ENCODE data around the gene CRYBG1.

Gene CRYBG1

DNA sequence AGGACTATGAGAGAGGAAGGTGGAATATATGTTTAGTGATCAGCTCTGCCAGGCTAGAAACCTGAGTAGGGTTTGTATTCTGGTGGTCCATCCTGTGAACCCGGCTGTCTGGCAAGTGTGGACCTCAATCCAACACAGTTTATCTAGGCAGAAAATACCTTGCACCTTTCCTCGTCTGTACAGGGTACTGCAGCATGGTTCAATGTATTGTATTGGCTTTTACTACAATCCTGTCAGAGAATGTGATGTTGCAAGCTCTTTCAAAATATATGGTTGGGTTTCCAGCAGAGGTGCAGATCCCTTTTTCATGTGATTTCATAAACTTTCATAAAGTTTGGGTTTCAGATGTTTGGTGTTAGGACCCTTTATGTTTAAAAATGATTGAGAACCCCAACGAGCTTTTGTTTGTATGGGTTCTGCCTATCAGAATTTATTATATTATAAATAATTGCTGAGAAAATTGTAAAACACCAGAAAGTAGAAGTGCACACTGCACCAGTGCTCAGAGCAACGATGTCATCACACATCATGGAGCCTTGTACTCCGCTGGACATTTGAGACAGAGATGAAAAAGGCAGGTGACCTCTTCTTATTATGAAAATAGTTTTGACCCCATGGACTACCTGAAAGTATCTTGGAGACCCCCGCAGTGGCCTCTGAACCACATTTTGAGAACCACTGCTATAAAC is 162.2 kb downstream of the CRYBG1 start:
- peak; percentile 51; the same call in 1 of the 2 replicates for TF ChIP-seq SPI1 (IDR thresholded peaks at IDR 0.05; ENCODE audit: borderline replicate concordance, low read depth)
- TF ChIP-seq, protein P1, sequence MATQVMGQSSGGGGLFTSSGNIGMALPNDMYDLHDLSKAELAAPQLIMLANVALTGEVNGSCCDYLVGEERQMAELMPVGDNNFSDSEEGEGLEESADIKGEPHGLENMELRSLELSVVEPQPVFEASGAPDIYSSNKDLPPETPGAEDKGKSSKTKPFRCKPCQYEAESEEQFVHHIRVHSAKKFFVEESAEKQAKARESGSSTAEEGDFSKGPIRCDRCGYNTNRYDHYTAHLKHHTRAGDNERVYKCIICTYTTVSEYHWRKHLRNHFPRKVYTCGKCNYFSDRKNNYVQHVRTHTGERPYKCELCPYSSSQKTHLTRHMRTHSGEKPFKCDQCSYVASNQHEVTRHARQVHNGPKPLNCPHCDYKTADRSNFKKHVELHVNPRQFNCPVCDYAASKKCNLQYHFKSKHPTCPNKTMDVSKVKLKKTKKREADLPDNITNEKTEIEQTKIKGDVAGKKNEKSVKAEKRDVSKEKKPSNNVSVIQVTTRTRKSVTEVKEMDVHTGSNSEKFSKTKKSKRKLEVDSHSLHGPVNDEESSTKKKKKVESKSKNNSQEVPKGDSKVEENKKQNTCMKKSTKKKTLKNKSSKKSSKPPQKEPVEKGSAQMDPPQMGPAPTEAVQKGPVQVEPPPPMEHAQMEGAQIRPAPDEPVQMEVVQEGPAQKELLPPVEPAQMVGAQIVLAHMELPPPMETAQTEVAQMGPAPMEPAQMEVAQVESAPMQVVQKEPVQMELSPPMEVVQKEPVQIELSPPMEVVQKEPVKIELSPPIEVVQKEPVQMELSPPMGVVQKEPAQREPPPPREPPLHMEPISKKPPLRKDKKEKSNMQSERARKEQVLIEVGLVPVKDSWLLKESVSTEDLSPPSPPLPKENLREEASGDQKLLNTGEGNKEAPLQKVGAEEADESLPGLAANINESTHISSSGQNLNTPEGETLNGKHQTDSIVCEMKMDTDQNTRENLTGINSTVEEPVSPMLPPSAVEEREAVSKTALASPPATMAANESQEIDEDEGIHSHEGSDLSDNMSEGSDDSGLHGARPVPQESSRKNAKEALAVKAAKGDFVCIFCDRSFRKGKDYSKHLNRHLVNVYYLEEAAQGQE (IDR thresholded peaks at IDR 0.05; ENCODE audit: insufficient replicate concordance, low read depth): no peak
- TF ChIP-seq POLR2AphosphoS5 (IDR thresholded peaks at IDR 0.05; ENCODE audit: low read depth): no peak
- TF ChIP-seq GABPA (IDR thresholded peaks at IDR 0.05; ENCODE audit: low read depth): no peak
- TF ChIP-seq, protein P2, sequence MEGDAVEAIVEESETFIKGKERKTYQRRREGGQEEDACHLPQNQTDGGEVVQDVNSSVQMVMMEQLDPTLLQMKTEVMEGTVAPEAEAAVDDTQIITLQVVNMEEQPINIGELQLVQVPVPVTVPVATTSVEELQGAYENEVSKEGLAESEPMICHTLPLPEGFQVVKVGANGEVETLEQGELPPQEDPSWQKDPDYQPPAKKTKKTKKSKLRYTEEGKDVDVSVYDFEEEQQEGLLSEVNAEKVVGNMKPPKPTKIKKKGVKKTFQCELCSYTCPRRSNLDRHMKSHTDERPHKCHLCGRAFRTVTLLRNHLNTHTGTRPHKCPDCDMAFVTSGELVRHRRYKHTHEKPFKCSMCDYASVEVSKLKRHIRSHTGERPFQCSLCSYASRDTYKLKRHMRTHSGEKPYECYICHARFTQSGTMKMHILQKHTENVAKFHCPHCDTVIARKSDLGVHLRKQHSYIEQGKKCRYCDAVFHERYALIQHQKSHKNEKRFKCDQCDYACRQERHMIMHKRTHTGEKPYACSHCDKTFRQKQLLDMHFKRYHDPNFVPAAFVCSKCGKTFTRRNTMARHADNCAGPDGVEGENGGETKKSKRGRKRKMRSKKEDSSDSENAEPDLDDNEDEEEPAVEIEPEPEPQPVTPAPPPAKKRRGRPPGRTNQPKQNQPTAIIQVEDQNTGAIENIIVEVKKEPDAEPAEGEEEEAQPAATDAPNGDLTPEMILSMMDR (IDR thresholded peaks at IDR 0.05; ENCODE audit: insufficient read depth, low read length): no peak
- Histone ChIP-seq H3K4me3 (replicated peaks; ENCODE audit: insufficient read depth, low read length) (peak overlapping the region; percentile 45), H3K27me3 (ENCODE audit: insufficient read depth, poor library complexity, severe bottlenecking) (no peaks in the 10 kb centered on the region), H3K27ac (replicated peaks) (peak overlapping the region; percentile 33)
- peak; percentile 63 to 72 for DNase-seq (ENCODE audit: low read depth in 1 of 2, low spot score in 1 of 2)

- Histone ChIP-seq H3K4me3 (replicated peaks; ENCODE audit: insufficient read depth, low read length) (no peak overlapping the region), H3K27me3 (ENCODE audit: insufficient read depth, poor library complexity, severe bottlenecking) (no peaks in the 10 kb centered on the region), H3K27ac (replicated peaks) (peak overlapping the region; percentile 9)
- TF ChIP-seq GABPA (IDR thresholded peaks at IDR 0.05; ENCODE audit: low read depth): no peak
- TF ChIP-seq, protein P1 (IDR thresholded peaks at IDR 0.05; ENCODE audit: insufficient replicate concordance, low read depth): no peak
- no peak for TF ChIP-seq SPI1 (IDR thresholded peaks at IDR 0.05; ENCODE audit: borderline replicate concordance, low read depth)
- TF ChIP-seq POLR2AphosphoS5 (IDR thresholded peaks at IDR 0.05; ENCODE audit: low read depth): no peak
- TF ChIP-seq, protein P2 (IDR thresholded peaks at IDR 0.05; ENCODE audit: insufficient read depth, low read length): no peak
- no peak for DNase-seq (ENCODE audit: low read depth in 1 of 2, low spot score in 1 of 2)
Observed at GRCh38 chr6:106525107-106525881, 164.8 kb downstream of the CRYBG1 start.

DNA sequence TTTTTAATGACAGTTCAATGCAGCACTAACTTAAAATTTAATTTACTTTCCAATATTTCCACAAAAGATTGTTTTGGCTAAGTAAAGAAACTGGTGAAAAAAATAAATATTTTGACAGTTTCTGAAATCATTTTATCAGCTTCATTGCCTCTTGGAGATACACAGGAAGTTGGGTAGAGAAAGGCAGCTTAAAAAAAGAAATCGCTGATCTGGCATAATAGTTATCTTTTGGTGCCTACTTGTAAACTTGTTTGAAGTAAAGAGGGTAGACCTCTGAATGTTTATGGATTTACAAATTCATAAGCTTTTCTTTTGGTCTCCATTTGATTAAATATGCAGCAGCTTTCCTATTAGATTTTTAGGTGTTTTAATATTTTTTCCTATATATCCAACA is 165.4 kb downstream of the CRYBG1 start:
- DNase-seq (ENCODE audit: low read depth in 1 of 2, low spot score in 1 of 2): no peak
- Histone ChIP-seq H3K4me3 (replicated peaks; ENCODE audit: insufficient read depth, low read length) (no peak overlapping the region), H3K27me3 (ENCODE audit: insufficient read depth, poor library complexity, severe bottlenecking) (no peaks in the 10 kb centered on the region), H3K27ac (replicated peaks) (no peak overlapping the region)
- TF ChIP-seq, protein P2 (IDR thresholded peaks at IDR 0.05; ENCODE audit: insufficient read depth, low read length): no peak
- no peak for TF ChIP-seq POLR2AphosphoS5 (IDR thresholded peaks at IDR 0.05; ENCODE audit: low read depth)
